ENCODE measurements around the gene PAX8.
"Not testable (repeated sequence)": the region's sequence is repeated elsewhere in the genome, so short reads cannot be mapped to it uniquely, and the experiment has no call there.

The PAX8 gene

DNA sequence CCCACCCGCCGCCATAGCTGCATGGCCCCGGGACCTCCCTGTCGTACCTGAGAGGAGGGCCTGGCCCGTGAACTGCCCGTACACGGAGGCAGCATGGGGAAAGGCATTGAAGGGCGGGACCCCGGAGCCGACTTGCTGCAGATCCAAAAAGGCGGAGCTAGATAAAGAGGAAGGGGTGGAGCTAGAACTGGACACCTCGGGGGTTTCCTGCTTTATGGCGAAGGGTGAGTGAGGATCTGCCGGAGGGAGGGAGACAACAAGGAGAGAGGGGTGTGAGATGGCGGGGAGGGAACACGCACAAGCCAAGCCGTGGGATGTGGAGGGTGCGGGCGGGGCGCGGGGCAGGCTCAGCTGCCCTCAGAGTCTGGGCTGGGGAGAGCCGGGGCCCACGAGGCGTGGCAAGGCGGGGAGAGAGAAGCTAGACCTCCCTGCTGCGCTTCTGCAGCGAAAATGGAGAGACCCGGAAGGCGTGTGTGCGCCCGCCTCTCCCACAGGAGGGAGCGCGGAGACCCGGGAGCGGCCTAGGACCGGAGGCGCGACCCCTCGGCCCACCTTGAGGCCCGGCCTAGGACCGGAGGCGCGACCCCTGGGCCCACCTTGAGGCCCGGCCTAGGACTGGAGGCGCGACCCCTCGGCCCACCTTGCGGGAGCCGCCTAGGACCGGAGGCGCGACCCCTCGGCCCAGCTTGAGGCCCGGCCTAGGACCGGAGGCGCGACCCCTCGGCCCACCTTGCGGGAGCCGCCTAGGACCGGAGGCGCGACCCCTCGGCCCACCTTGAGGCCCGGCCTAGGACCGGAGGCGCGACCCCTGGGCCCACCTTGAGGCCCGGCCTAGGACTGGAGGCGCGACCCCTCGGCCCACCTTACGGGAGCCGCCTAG lies 43.1 kb downstream of the PAX8 start:
- not testable (repeated sequence) for FAIRE-seq

DNA sequence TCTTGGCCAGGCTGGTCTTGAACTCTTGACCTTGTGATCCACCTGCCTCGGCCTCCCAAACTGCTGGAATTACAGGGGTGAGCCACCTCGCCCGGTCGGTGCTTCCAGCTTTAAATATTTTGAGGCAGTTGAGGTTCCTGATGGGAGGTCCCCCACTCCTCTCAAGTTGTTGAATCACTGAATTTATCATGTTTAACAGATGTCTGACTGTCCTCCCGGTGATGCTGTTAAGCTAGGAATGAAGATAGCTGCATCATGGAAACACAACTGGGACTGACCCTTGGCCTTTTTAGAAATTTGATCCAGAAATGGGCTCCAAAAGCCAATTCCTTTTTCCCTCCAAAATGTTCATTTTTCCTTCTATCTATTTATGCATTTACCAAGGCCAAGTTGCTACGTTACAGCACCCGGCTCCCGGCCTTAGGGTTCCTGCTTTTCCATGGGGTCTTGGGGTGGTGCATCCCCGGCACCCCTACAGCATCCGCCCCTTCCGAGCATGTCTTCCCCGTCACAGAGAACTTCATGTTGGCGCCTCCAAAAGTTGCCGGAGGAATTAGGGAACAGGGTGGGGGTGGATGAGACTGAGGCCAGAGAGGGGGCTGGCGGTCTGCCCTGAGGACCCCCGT lies 43.9 kb downstream of the PAX8 start:
- no peak for FAIRE-seq

DNA sequence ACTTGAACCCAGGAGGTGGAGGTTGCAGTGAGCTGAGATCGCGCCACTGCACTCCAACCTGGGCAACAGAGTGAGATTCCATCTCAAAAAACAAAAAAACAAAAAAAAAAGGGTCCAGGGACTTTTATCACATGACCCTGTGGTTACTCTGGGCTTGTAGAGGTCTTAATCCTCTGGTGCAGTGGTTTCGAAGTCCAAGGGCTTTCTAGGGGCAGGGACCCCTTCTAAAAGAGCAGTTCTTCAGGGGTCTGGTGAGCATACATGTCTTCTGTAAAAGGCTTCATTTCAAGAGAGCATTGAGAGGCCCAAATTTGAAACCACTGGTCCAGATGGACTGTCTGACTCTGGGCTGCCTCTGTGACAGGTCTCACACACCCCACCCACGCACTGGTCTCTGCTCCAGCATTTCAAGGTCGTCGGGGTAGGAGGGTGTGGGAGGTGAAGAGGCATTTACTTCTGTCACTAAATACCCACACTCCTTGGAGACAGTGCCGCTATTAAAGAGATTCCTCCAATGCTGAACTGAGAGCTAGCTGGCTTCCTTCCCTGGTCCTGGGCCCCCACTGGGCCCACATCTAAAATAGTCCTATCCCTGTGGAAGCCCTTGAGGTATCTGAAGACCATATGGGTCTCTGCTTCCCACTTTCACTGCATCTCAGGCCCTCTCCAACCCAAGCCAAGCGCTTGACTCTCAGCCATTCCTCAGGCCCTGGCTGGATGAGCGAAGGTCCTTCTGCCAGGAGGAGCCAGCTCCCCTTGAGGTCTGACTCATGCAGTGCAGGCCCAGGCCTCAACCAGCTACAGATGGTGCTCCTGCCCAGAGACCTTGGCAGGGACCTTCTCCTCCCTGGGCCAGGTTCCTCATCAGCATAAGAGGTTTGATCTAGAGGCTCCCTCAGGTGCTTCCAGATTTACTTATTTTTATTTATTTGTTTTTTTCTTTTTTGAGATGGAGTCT lies 44.8 kb downstream of the PAX8 start:
- no peak for FAIRE-seq

DNA sequence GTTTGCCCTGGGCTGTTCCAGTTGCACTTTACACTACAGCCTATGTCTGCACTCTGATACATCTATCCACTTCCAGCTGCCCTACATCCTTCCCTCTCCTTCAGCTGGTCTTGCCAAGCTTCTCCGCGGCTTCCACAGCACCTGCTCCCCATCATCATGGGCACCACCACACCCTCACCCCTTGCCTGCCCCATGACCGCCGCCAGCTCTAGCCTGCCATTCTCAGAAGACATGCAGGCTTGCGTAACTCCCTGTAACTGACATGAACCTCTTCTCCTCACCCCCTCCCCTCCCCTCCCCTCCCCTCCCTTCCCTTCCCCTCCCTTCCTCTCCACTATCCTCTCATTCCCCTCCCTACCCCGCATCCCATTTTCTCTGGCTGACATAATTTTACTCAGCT lies 46.0 kb downstream of the PAX8 start:
- FAIRE-seq: no peak

DNA sequence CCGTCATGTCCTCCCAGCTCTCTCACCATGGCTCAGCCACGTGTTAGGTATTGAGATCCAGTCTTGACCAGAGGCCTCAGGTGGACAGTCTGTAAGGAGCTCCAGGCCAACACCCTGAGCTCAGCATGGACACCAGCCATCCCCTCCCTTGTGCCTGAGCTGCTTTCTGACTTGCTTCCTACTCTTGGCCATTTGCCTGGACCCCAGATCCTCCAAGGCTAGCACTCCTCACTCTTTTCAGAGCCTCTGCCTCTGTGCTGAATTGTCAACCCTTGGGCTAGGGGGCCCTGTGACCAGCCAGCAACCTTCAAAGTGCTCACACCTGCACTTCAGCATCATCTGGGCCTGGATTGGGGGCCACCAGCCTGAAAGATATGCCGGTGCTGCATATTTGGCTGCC lies 46.6 kb downstream of the PAX8 start:
- no peak for FAIRE-seq

DNA sequence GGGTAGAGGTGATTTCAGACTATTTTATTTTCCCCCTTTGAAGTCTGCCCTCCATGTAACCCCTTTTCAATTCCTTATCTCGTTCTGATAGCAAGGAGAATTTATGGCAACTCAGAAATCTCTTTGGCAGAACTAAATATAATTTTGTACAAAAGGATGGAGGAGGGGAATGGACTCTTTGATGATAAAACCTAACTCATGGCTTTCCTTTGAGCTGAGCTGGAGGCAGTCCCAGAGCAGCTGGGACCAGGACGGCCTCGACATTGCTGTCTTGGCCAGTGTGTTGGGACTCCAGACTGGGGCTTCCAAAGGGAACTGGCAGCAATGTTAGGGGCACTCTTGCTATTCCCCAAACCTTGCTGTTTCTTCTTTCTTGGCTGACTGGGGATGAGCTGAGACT lies 47.7 kb downstream of the PAX8 start:
- no peak for FAIRE-seq

DNA sequence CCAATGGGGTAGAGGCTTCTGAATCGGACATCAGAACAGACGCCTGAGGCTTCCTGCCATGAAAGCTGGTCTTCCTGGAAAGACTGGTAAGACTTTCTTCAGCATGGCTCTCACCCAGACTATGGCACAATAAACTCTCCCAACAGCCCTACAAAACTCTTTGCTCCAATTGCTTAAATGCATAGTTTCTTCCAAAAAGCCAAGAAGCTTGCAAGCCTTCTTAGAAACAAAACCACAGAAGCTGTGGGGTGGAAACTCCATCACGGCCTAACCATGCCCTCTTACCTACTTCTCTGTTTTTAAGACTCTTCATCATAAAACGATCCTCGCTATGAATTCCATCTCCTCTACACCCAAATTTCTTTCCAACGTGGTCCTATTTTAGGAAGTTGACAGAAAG lies 48.2 kb downstream of the PAX8 start:
- no peak for FAIRE-seq

DNA sequence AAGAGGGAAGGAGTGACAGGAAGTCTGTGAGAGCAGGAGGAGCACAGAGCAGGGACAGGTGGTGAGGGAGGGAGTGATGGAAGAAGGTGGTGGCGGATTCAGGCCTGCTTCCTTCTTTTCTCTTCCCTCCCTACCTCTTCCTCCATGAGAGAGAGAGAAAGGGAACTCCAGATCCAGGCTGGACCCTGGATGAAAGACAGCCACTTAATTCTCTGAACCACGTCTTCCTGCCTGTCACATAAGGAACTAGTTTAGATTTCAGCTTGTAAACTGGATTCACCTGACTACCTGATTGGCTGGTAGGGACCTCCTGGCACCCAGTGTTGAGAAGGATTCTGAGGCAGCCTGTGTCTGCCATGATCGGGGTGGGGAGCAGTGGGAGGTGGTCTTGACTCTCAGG lies 48.9 kb downstream of the PAX8 start:
- FAIRE-seq: no peak

DNA sequence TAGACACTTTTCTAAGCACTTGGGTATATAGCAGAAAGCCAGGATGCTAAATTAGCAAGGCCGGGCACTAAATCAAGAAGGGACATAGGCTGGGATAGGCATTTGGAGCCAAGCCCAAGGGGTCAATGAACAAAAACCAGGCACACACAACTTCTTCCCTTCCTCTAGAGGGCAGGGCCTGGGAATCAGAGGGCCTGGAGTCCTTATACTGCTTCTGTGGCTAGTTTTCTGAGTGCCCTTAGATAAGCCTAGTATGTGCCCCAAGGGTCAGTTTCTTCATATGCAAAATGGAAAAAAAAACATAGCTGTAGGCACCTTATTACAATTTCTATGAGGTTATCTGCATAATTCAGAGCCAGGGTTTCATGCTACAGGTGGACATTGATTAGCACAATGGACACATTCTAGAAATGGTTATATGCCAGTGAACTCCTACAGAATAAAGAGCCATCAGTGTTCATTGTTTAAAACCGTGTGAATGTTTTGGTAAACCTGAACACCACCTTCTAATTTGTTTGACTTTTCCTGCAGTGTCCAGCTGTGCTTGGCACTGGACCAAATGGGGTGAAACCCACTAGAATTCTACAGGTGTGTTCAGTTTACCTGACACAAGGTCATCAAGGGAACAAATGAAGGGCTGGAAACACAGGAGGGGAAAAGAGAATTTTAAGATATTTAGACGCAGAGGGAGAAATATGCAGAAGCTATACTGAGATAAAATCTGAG lies 49.6 kb downstream of the PAX8 start:
- no peak for FAIRE-seq

DNA sequence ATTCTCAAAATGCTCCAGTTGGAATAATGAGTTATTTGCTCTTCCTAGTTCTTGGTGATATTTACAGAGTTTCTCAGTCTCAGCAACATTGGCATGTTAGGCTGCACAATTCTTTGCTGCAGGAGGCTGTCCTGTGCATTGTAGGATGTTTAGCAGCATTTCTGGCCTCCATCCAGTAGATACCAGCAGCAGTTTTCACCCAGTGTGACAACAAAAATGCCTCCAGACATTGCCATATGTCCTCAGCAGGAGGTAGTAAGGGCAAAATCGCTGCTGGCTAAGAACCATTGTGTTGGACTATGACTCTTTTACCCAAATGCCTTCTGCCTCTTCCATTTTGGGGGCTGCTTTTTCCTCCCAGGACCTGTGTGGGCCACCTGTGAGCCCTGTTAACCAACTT lies 50.4 kb downstream of the PAX8 start:
- FAIRE-seq: no peak

DNA sequence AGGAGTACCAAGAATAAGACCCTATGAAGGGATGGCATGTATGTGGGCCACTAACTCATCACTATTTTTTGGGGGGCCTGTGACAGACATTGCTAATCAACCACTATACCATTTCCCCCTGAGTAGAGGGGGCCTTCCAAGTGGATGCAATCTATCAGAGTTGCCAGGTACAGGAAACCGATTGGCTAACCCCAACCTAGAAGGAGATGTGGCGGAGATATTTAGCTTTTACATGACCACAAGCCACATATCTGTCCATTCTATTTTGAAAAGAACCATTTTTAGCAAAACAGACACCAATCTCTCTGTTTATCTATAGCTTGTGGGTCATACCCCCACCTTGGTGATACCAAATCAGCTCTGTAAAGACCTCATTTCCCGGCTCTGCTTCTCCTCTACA lies 51.0 kb downstream of the PAX8 start:
- FAIRE-seq: no peak

DNA sequence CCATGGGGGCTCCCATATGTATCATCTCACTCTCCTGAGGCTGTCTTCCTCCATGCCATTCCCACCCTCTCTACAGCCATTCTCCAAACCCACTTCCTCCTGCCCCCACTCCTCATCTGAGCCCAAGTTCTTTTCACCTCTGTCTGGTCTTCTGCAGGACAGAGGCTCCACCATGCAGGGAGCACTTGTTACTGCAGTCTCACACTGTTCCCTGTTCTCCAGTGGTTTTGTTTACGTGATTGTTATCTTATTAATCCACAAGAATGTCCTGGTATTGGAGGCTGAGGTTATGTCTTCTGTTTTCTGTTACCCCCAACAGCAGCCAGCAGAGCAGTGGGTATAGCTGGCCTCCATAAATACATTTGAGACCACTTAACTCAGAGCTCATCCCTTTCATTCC lies 51.4 kb downstream of the PAX8 start:
- FAIRE-seq: no peak

DNA sequence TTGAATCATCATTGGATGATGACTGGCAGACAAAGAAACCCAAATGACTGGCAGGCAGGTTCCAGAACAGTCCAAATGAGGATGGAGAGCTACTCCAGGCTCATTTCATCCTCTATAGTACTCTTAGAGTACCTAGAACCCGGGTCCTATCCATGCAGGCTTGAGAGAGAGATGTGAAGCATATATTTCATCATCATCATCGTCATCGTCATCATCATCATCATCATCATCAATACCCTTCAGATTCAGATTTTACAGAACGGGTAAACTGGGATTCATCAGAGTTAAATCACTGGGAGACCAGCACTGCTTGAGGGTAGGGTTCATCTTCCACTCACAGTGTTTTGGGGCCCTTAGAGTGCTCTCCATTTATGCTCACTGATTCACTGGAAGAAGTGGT lies 52.3 kb downstream of the PAX8 start:
- no peak for FAIRE-seq

DNA sequence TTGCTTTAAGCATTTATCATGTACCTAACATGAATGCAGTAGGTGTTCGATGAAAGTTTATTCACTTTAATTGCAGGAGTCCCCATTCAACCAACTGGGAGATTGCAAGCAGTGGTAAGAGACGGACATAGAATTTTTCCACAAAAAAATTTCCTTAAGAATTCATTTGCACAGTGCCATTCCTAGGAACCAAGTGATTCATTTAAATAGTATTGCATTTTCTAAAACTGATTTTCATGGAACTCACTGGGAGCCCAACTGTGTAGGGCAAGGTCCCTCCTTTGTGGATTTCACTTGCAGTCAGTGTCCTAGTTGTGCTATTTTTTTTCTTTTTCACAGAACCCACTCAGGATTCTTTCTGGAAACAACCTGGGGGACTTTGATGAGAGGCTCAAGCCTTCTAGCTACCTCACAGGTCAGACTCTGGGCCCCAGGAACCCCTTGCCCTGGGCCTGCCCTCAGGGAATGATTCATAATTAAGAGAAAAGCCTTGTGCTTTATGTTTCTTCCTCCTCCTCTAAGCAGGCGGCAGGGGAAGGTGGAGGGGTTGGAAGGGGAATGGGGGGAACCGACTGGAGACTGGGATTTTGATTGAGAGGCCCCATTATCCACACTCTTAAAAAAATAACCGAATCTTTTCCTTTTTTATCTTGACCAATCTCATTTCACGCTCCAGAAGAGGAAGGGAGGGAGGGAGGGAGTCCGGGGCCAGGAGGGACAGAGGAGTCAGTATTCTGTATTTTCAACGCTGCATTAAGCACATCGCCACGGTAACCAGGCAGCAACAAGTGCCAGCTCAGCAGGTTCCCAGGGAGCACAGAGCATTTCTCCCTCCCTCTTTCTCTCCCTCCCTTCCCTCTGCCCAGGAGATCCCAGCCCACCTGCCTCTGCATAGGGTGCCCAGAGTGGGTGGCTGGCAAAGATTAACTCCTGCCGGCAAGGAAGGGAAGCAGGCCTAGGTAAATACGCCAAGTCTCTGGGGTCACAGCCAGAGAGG lies 53.2 kb downstream of the PAX8 start:
- FAIRE-seq: no peak

DNA sequence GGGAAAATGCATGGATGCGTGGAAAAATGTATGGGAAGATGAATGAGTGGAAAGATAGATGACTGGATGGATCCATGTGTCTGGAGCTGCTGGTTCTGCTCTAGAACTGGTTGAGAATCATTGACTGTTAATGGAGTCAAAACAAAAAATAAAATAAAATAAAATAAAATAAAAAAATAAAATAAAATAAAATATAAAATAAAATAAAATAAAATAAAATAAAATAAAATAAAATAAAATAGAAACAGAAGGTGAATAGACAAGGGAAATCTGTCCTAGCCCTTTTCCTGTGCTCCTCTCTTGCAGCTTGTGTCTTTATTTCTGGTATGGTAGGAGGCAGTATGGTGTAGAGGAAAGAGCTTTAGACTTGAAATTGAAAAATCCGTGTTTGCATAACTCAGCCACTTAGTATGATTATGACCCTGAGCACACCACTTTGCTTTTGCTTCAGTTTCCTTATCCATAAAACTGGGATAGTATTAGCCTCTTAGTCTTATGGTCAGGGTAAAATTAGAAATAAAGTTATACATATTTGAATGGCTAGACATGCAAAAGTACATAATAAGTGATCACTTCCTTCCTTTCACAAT lies 54.0 kb downstream of the PAX8 start:
- FAIRE-seq: no peak

DNA sequence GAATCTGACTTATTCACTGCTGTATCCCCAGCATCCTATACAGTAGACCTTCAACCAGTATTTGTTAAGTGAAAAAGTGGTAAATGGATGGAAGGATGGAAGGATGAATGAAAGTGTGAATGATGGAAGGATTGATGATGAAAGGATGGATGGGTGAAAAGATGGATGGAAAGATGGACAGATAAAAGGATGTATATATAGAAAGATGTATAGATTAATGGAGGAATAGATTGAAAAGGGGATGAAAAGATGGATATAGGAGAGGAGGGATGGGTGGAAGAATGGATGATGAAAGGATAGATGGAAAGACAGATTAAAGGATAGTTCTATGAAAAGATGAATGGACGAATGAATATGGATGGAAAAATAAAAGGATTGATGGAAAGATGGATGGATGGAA lies 54.9 kb downstream of the PAX8 start:
- FAIRE-seq: no peak

DNA sequence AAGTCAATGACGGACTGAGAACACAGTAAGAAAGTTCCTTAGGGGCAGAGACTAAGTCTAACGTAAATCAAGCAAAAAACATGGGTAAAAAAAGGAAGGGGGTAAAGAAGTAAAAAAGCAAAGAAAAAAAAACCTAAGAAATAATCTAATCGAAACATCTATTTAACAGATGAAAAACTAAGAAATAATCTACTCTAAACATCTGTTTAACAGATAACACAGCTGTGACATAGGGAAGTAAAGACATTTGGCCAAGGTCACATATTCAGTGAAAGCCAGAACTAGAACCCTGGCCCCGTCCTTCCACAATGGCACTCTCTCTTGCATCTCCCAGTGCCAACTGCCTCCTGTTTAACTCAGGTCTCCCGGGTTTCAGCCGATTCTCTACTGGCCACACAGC lies 56.9 kb downstream of the PAX8 start:
- FAIRE-seq: no peak

DNA sequence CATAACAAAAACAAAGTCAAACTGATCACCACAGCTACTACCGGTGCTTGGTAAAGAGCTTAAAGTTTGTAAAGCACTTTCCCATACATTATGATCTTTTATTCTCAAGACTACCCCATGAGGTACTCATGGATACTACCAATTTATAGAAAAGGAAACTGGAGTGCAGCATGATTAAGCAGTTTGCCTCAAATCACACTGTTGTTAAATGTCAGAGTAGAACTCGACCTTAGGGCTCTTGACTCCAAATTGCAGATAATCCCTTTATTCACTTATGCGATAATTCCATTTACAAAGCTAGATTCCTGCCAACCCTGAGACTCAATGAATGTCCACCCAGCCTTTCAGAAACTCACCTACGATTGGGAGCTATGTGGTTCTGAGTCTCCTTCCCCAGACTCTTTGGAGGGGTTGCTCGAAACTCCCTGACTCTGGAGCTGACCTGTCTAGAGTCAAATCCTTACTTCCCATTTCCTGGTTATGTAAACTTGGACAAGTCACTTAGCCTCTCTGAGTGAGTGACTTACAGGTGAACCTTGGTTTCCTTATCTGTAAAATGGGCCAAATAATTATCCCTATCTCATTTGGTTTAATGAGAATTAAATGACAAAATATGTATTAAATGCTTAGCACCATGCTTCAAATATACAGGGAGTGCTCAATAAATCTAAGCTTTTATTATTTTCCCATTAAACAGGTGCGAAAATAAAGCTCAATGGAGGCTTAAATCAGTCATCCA lies 57.6 kb downstream of the PAX8 start:
- no peak for FAIRE-seq

DNA sequence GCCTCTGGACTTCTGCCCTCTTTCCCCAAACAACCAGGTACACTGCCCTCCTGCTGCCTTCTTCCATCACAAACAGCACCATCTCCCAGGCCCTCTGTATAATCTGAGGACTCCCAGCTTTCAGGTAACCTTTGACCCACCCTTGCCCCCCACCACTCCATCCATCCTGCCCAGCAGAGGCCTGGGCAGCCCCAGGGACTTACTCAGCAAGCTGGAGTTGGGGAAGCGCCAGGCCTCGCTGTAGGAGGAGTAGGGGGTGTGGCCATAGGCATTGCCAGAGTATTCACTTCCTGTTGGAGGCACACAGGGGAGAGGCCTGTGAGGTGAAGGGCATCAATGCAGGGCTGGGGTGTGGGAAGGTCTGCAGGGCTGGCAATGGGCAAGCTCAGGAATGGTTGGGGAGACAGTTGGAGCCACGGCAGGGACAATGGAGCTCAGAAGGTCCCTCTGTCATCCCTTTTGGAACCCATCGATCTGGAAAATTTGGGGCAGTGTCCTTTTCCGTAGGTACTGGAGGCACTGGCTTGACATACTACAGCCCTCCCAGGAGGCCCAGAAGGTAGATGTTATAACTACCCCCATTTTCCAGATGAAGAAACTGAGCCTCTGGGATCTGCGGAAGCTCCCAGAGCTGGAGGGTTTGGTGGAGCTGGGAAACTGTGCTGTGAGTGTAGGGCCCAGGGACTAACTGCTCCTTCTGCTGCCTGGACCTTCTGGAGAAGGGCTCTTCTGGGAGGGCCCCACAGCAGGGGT lies 58.7 kb downstream of the PAX8 start:
- no peak for FAIRE-seq

DNA sequence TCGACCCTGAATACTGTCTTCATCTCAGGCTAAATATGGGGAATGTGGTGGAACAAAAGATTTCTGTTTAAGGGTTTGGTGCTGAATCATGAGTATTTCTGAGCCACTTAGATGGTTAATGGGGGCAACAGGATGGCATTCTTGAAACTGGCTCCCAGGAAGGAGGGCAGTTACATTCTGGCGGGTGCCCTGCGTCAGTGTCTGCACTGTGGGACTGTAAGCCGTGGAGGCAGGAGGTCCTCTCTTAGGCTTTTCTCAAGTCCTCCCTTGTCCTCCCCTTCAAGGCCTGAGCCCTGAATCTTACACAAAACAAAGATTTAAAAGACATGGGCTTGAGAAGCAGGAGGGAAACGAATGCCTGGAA lies 59.2 kb downstream of the PAX8 start:
- no peak for FAIRE-seq
